Coronary artery (tissue), 2 donors: ENCODE measurements around the gene AQP12B.

ENCODE experiments used
- DNase-seq: peaks from one replicate; pipeline ENCODE4 v3.0.0-alpha.2; 2017; ENCODE audit warnings: low spot score
- H3K27ac ChIP-seq, 2 donors: fragments of 200-600 bp; sonication (generic); one replicate each; pipeline ENCODE4 v1.5.1; 2016 to 2019
- H3K4me3 ChIP-seq: fragments of 200-600 bp; sonication (generic); 2 replicates; pipeline ENCODE4 v1.5.1; 2016; ENCODE audit warnings: mild to moderate bottlenecking, moderate library complexity
- TF ChIP-seq, protein P1 (sequence below): fragments of 200-600 bp; sonication (generic); IDR thresholded peaks from one replicate; pipeline ENCODE4 v1.5.1; 2019; ENCODE audit warnings: antibody characterized with exemption

The AQP12B gene

GRCh38 chr2:240717181-240717641, 34.5 kb upstream of the AQP12B start:
- Histone ChIP-seq H3K4me3 (no peak overlapping the region), H3K27ac (no peak overlapping the region)
- TF ChIP-seq, protein P1, sequence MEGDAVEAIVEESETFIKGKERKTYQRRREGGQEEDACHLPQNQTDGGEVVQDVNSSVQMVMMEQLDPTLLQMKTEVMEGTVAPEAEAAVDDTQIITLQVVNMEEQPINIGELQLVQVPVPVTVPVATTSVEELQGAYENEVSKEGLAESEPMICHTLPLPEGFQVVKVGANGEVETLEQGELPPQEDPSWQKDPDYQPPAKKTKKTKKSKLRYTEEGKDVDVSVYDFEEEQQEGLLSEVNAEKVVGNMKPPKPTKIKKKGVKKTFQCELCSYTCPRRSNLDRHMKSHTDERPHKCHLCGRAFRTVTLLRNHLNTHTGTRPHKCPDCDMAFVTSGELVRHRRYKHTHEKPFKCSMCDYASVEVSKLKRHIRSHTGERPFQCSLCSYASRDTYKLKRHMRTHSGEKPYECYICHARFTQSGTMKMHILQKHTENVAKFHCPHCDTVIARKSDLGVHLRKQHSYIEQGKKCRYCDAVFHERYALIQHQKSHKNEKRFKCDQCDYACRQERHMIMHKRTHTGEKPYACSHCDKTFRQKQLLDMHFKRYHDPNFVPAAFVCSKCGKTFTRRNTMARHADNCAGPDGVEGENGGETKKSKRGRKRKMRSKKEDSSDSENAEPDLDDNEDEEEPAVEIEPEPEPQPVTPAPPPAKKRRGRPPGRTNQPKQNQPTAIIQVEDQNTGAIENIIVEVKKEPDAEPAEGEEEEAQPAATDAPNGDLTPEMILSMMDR: no peak
- no peak for DNase-seq

DNA sequence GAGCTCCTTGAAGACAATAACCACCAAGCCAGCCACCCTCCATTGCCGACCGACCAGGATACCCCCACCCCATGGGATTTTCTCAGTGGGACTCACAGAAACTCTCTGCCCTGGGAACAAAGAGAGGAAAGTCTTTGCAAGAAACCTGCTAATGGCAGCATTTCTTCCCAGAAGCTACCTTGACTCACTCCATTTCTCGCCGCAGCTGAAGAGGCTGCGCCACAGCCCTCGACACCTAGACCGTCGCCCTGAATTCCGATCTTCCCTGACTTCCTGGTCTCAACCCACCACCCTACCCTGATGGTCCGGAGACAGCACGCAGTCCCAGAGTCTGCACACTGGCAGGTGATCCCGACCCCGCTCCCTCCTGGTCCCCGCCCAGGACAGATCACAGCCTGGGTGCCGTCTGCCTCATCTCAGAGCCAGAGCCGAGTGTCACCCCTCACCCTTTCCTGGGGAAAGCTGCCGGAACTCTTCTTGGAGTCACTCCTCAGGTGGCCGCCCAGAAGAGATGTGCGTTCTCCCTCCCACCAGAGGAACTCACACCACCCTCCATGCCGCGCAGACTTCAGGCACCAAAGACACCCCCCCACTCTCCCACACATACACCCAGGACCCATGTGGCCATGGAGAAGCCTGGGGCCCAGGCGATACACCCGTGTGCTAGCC, 33.6 kb upstream of the AQP12B start:
- DNase-seq: no peak
- no peak overlapping the region for H3K27ac ChIP-seq

DNA sequence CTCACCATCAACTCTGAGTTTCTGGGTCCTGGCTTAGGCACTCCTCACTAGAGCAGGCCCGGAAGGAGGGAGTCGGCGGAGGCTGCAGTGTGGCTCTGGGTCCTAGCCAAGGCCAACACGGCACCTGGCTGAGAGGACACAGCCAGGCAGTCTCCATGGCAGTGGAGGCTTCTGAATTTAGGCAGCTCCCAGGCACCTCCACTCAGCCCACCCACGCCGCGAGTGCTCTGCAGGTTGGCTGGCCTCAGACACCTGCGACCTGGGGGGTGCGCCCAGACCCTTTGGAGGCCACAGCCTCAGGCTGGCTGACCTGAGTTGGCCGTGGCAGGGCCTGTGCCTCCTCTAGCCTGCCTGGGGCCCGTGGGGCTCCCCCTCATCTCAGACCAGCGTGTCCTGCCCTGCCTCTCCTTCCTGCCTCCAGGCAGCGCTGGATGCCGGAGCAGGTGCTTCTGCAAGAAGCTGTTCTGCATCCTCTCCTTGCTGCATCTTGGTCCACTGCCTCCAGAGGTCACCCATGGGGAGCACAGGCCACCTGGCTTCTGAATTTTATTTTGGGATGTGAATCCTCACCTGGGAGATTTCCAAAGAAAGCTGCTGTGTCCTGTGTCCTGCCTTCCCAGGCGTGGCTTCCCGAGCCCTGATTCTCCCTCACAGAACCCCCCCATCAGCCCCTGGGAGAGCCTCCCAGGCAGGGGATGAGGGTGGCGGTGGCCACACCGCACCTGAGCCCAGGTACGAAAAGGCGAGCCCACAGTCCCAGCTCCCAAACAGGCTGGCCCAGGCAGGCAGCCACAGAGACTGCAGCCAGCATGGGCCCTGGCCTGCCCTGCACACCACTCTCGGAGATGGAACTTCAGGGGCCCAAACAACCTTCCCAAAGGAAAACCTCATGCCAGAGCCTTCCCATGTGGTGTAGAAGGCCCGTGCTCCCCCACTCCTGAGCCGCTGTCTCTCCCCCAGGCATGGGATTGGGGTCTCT, 32.4 kb upstream of the AQP12B start:
- TF ChIP-seq, protein P1: no peak
- DNase-seq: no peak
- no peak overlapping the region for H3K27ac ChIP-seq
- no peak overlapping the region for H3K4me3 ChIP-seq

More for the DNA sequence above, 33.6 kb upstream of the AQP12B start:
- H3K4me3 ChIP-seq: no peak overlapping the region
- TF ChIP-seq, protein P1: no peak

GRCh38 chr2:240713928-240714746, 31.5 kb upstream of the AQP12B start:
- TF ChIP-seq, protein P1: no peak
- Histone ChIP-seq H3K27ac (no peak overlapping the region), H3K4me3 (no peak overlapping the region)
- no peak for DNase-seq

DNA sequence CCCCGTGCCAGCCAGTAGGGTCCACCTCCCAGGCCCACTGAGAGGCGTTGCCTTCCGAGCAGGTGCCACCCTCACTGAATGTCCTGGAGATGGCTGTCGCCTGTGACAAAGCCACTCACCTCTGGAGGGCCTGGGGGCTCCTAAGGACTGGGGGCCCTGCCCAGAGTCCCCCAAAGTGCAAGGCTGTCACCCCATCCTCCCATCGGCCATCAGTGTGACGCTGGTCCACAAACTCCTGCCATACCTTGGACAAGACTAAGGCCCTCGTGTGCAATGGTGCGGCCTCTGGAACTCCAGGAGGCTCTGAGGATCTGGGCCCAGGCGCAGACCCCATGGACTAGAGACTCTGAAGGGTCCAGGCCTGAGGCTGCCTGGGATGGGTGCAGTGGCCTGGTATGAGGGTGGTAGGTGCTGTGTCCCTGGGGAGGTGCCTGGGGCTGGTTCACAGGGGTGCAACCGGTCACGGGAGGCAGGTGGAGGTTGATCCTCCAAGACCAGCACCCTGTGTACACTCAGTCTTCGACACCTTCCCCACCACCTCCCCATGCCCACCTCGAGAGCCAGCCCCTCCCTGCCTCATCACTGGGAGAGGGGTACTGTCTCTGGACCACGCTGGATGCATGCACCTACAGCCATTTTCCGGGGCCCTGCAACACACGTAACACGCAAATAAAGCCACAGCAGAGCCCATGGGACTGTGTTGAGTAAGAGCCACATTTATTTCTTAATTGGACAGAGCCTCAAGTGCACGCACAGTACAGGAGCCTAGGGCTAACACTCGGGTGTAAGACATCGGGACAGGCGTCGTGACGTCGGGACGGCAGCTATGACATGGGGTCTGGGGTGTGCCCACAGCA, 30.6 kb upstream of the AQP12B start:
- TF ChIP-seq, protein P1: no peak
- no peak for DNase-seq
- no peak overlapping the region for H3K27ac ChIP-seq
- no peak overlapping the region for H3K4me3 ChIP-seq

DNA sequence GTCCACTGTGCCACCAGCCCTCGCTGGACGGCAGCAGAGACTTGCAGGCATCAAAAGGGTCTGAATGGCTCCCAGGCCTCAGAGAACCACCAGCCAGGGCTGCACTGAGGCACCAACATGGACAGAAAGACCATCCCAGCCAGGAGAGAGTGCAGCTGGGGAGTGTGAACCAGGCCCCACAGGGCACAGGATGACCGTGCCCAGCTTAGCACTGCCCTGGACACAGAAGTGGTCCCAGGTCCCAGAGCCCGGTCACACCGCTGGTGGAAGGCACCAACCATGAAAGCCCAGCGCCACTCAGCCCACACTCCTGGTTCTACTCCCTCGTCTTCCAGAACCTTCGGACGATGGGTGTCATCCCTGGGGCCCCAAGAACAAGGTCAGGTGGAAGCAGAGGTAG, 29.4 kb upstream of the AQP12B start:
- H3K4me3 ChIP-seq: no peak overlapping the region
- TF ChIP-seq, protein P1: no peak
- no peak overlapping the region for H3K27ac ChIP-seq
- DNase-seq: no peak
